Activated CD4-positive, alpha-beta T cell treated with anti-CD3 and anti-CD28 coated beads for 36 hours (primary cell): ENCODE measurements around the gene RRP1B. TPM values are rescaled to one million over a fixed set of nuclear protein-coding genes. Genes with fewer than 3 reads are reported as not detected.

Experiments
- ATAC-seq: fragments of 200-7000 bp; cut with Tn5 transposase; one replicate; pipeline ENCODE4 v1.10.0; 2021; ENCODE audit warnings: mild to moderate bottlenecking, moderate library complexity
- CTCF ChIA-PET: fragments of 350-600 bp; sonication (Branson Sonifier 250); formaldehyde crosslinking; loops from one replicate; lab custom pipeline; 2021; ENCODE audit warnings: antibody characterized with exemption; lab: Charles Lee
- POLR2A ChIA-PET: fragments of 350-600 bp; sonication (Branson Sonifier 250); formaldehyde crosslinking; loops from one replicate; lab custom pipeline; 2021; ENCODE audit warnings: antibody characterized with exemption, inconsistent platforms; lab: Charles Lee
- DNase-seq: peaks from one replicate; pipeline ENCODE4 v3.0.0-alpha.2; 2020
- H3K27ac Mint-ChIP-seq: one replicate; pipeline ENCODE4 v1.8.0; 2021; ENCODE audit warnings: mixed read lengths
- H3K27me3 Mint-ChIP-seq: one replicate; pipeline ENCODE4 v1.8.0; 2021; ENCODE audit warnings: mixed read lengths
- H3K36me3 Mint-ChIP-seq: one replicate; pipeline ENCODE4 v1.8.0; 2021; ENCODE audit warnings: low read depth, mixed read lengths
- H3K4me1 Mint-ChIP-seq: one replicate; pipeline ENCODE4 v1.8.0; 2021; ENCODE audit warnings: mixed read lengths
- H3K4me3 Mint-ChIP-seq: one replicate; pipeline ENCODE4 v1.8.0; 2021; ENCODE audit warnings: mild to moderate bottlenecking, moderate library complexity, mixed read lengths
- H3K9me3 Mint-ChIP-seq: one replicate; pipeline ENCODE4 v1.8.0; 2021; ENCODE audit warnings: low read depth, mixed read lengths
- intact Hi-C, 2 experiments: fragments of 100-400 bp; cut with DNase I in 1 of 2; cut with micrococcal nuclease in 1 of 2; formaldehyde crosslinking; loops; one replicate each; pipeline versions ENCODE4 v1.14.2 to v1.15.1; 2022 to 2024; cut with DNase I, micrococcal nuclease
- total RNA-seq, 2 experiments: library from RNA; stranded (reverse); gene quantifications; one replicate each; pipeline ENCODE4 v1.2.3, GENCODE V29; 2021

Gene RRP1B
- total RNA-seq, 2 experiments from 2014 or later, result 64.0 to 66.7 TPM

DNA sequence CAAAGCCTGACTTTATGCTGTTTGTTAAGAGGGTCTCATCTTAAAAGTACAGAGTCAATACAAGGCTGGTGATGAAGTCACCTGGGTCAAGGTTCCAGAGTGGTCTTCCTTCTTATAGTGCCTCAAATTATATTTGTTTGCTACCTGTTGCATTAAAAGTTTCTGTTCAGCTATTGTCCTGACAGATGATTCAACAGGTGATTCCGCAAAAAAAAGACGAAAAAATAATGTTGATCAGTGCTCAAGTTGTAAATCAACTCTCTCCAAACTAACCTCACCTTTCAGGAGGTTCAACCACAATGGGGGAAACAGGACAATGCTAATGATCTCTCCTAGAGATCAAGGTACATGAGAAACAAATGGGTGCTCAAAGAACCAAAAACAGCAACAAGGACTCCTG lies 35.8 kb upstream of the RRP1B start:
- Mint-ChIP-seq H3K27me3 (no peaks in the 10 kb centered on the region), H3K27ac (no peak overlapping the region), H3K9me3 (peaks cover 10% of the 10 kb centered on the region), H3K4me3 (no peak overlapping the region), H3K36me3 (peaks cover 9% of the 10 kb centered on the region), H3K4me1 (no peaks in the 10 kb centered on the region)
- intact Hi-C loops, result no loop called here
- DNase-seq, result no peak
- no peak for ATAC-seq
- CTCF ChIA-PET, result no interaction called here
- POLR2A ChIA-PET, result no interaction called here

DNA sequence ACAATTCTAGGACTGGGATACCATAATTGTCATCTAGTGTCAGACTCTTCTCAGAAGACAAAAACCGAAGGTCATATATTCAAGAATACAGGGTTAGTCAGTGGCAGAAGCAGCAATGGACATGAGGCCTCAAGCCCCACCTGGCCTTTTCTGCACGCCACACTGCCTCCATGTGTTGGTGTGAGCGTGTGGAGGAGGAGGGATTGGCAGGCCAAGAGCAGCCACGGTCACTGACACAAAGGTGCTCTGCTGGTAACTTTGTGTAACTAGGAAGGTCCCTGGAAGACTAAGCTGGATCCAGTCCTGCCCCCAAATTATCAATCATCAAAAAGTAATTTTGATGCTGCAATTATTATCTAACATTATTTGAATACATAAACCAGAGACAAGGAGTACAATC lies 35.0 kb upstream of the RRP1B start:
- DNase-seq, result no peak
- Mint-ChIP-seq H3K4me3 (no peak overlapping the region), H3K36me3 (peaks cover 7% of the 10 kb centered on the region), H3K4me1 (no peaks in the 10 kb centered on the region), H3K27me3 (no peaks in the 10 kb centered on the region), H3K27ac (no peak overlapping the region), H3K9me3 (peaks cover 10% of the 10 kb centered on the region)
- intact Hi-C loops, result no loop called here
- ATAC-seq, result no peak
- ChIA-PET CTCF (no interaction called here), POLR2A (no interaction called here)

DNA sequence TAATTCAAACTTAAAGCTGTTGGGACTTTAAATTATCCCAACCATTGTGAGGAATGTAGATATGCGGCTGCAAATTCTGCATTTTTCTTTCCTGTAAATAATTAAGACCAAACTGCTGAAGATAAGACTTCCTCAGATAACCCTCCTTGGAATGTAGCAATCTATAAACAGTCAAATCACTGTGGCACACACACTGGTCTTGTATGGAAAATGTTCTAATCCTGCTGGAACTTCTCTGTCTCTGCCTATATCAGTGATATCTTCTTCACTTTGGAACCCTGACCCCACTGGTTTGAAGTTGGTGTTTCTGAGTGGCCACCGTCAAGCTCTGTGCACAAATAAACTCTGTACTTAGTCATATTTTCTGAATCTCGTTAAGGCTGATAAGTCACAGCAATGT lies 33.0 kb upstream of the RRP1B start:
- Mint-ChIP-seq H3K36me3 (no peaks in the 10 kb centered on the region), H3K27ac (no peak overlapping the region), H3K4me1 (no peaks in the 10 kb centered on the region), H3K4me3 (no peak overlapping the region), H3K27me3 (no peaks in the 10 kb centered on the region), H3K9me3 (no peaks in the 10 kb centered on the region)
- ATAC-seq (no peak), DNase-seq (no peak)
- intact Hi-C loops, result no loop called here
- CTCF ChIA-PET, result no interaction called here
- POLR2A ChIA-PET, result no interaction called here

DNA sequence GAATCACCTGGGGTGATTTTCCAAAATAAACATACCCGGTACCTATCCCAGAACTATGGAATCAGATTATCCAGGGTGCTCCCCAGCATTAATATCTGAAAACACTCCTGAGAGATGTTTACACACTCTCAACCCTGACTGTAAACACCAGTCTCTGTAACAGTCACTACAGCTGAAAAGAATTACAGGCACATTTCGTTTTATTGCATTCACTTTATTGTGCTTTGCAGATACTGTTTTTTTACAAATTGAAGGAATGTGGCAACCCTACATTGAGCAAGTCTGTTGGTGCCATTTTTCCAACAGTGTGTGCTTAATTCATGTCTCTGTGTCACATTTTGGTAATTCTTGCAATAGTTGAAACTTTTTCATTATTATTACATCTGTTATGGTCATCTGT lies 31.8 kb upstream of the RRP1B start:
- Mint-ChIP-seq H3K27me3 (peaks cover 2% of the 10 kb centered on the region), H3K4me1 (no peaks in the 10 kb centered on the region), H3K27ac (no peak overlapping the region), H3K9me3 (no peaks in the 10 kb centered on the region), H3K36me3 (no peaks in the 10 kb centered on the region), H3K4me3 (no peak overlapping the region)
- POLR2A ChIA-PET, result no interaction called here
- ATAC-seq, result no peak
- CTCF ChIA-PET, result interaction anchor here (0.8 kb wide), 1 partner anchor 13 kb away, joined by 4 read pairs; no protein-coding TSS in a partner anchor
- intact Hi-C loops, result no loop called here
- no peak for DNase-seq

DNA sequence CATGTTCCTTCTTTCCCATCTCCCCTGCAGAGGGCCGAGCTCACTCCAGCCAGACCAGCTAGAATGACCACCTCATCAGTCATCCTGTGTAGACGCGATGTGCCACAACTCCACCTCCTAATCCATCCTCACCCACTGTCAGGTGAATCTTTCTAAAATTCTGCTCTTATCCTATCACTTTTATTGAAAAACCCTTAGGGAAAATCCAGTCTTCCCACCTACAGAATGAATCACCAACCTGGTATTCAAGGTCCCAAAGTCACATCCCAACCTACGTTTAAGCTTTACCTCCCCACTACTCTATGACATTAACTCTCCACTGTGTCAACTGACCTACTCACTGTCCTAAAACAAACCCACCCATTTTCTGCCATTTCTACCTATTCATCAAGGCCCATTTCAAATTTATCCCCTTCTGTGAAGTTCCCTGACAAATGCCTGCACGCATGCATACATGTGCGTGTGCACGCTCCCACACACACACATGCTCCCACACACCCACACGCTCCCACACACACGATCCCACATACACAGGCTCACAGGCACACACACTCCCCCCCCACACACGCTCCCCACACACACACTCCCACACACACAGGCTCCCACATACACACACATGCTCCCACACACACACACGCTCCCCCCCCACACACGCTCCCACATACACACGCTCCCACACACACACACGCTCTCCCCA lies 27.8 kb upstream of the RRP1B start:
- H3K36me3 Mint-ChIP-seq, result no peaks in the 10 kb centered on the region
- POLR2A ChIA-PET, result no interaction called here
- H3K9me3 Mint-ChIP-seq, result no peaks in the 10 kb centered on the region
- H3K4me3 Mint-ChIP-seq, result no peak overlapping the region
- ATAC-seq (no peak), DNase-seq (no peak)
- CTCF ChIA-PET, result no interaction called here
- no peaks in the 10 kb centered on the region for H3K4me1 Mint-ChIP-seq
- no peak overlapping the region for H3K27ac Mint-ChIP-seq
- H3K27me3 Mint-ChIP-seq, result peaks cover 2% of the 10 kb centered on the region
- intact Hi-C loops, result no loop called here

DNA sequence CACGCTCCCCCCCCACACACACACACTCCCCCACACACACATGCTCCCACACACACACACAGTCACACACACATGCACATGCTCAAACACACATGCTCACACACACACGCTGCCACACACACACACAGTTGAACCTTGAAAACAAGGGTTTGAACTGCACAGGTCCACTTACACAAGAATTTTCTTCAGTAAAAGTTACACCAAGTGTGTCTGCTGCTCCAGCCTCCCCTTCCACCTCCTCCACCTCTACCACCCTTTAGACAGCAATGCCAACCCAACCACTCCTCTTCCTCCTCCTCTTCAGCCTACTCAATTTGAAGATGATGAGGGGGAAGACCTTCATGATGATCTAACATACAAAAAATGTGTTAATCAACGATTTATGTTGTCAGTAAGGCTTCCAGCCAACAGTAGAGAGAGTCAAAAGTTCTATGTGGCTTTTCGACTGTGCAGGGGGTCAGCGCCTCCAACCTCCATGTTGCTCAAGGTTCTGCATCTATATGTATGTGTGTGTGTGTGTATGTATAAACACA lies 26.9 kb upstream of the RRP1B start:
- ChIA-PET CTCF (no interaction called here), POLR2A (no interaction called here)
- intact Hi-C loops, result no loop called here
- Mint-ChIP-seq H3K9me3 (no peaks in the 10 kb centered on the region), H3K4me1 (no peaks in the 10 kb centered on the region), H3K27me3 (peaks cover 2% of the 10 kb centered on the region), H3K4me3 (no peak overlapping the region), H3K27ac (no peak overlapping the region), H3K36me3 (no peaks in the 10 kb centered on the region)
- ATAC-seq (no peak), DNase-seq (no peak)

DNA sequence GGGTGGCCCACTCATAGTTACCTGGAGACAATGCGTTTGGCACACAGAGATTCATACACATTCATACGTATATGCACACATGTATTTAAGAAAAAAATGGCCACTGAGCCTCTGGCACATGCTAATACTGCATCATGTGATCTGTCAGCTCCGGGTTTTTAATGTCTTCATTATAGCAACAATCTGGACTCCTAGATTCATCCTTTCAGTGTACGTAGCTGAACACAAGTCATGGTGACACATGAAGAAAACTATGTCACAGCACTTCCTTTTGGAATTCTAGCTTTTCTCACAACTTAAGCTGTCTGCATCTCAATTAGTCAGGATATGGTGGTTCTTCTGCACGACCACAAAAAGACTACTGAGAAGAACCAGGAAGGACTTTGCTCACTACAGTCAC lies 24.7 kb upstream of the RRP1B start:
- Mint-ChIP-seq H3K27ac (no peak overlapping the region), H3K4me1 (peaks cover 8% of the 10 kb centered on the region), H3K36me3 (no peaks in the 10 kb centered on the region), H3K27me3 (peaks cover 2% of the 10 kb centered on the region), H3K4me3 (no peak overlapping the region), H3K9me3 (no peaks in the 10 kb centered on the region)
- ChIA-PET CTCF (interaction anchor here (1.9 kb wide), 1 partner anchor 10 kb away, joined by 9 read pairs; no protein-coding TSS in a partner anchor), POLR2A (no interaction called here)
- intact Hi-C loops, result loop anchor here in 1 of 2 experiments (5.0 kb wide), 1 partner anchor 53 kb away; no protein-coding TSS in a partner anchor
- DNase-seq (no peak), ATAC-seq (no peak)

DNA sequence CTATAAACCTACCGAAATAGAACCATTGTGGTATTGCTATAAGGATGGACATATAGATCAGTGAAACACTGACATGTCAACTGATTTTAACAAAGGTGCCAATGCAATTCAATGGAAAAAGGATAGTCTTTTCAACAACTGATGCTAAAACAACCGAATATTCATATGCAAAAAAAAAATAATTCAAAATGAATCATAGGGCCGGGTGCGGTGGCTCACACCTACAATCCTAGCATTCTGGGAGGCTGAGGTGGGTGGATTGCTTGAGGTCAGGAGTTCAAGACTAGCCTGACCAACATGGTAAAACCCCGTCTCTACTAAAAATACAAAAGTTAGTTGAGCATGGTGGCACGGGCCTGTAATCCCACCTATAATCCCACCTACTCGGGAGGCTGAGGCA lies 23.9 kb upstream of the RRP1B start:
- H3K4me3 Mint-ChIP-seq, result no peak overlapping the region
- ChIA-PET POLR2A (no interaction called here), CTCF (no interaction called here)
- no peak for ATAC-seq
- H3K4me1 Mint-ChIP-seq, result peaks cover 9% of the 10 kb centered on the region
- intact Hi-C loops, result loop anchor here in 1 of 2 experiments (5.0 kb wide), 1 partner anchor 52 kb away; no protein-coding TSS in a partner anchor
- no peak for DNase-seq
- no peaks in the 10 kb centered on the region for H3K36me3 Mint-ChIP-seq
- no peak overlapping the region for H3K27ac Mint-ChIP-seq
- H3K27me3 Mint-ChIP-seq, result peaks cover 2% of the 10 kb centered on the region
- no peaks in the 10 kb centered on the region for H3K9me3 Mint-ChIP-seq

DNA sequence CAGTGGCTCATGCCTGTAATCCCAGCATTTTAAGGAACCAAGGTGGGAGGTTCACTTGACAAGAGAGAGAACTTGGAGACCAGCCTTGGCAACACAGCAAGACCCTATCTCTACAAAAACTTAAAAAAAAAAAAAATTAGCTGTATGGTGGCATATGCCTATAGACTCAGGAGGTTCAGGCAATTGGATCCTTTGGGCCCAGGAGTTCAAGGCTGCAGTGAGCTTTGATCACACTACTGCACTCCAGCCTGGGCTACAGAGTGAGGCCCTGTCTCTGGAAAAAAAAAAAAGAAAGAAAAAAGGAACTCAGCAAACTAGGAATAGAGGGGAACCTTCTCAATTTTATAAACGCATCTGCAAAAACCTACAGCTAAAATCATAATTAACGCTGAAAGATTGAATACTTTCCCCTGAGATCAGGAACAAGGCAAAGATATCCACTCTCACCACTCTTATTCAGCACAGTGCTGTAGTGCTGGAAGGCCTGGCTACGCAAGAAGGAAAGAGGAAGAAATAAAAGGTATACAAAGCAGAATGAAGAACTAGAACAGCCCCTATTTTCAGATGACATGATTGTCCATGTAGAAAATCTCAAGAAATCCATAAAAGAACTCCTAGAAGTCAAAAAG lies 21.7 kb upstream of the RRP1B start:
- ATAC-seq (no peak), DNase-seq (no peak)
- H3K27ac Mint-ChIP-seq, result no peak overlapping the region
- intact Hi-C loops, result loop anchor here in 1 of 2 experiments (5.0 kb wide), 1 partner anchor 50 kb away; no protein-coding TSS in a partner anchor
- ChIA-PET POLR2A (interaction anchor here (0.7 kb wide), 1 partner anchor 345 kb away, joined by 4 read pairs; no protein-coding TSS in a partner anchor), CTCF (interaction anchor here (0.6 kb wide), 1 partner anchor 716 kb away, joined by 4 read pairs; no protein-coding TSS in a partner anchor)
- H3K4me3 Mint-ChIP-seq, result no peak overlapping the region
- H3K4me1 Mint-ChIP-seq, result peaks cover 9% of the 10 kb centered on the region
- H3K36me3 Mint-ChIP-seq, result no peaks in the 10 kb centered on the region
- H3K9me3 Mint-ChIP-seq, result no peaks in the 10 kb centered on the region
- no peaks in the 10 kb centered on the region for H3K27me3 Mint-ChIP-seq

DNA sequence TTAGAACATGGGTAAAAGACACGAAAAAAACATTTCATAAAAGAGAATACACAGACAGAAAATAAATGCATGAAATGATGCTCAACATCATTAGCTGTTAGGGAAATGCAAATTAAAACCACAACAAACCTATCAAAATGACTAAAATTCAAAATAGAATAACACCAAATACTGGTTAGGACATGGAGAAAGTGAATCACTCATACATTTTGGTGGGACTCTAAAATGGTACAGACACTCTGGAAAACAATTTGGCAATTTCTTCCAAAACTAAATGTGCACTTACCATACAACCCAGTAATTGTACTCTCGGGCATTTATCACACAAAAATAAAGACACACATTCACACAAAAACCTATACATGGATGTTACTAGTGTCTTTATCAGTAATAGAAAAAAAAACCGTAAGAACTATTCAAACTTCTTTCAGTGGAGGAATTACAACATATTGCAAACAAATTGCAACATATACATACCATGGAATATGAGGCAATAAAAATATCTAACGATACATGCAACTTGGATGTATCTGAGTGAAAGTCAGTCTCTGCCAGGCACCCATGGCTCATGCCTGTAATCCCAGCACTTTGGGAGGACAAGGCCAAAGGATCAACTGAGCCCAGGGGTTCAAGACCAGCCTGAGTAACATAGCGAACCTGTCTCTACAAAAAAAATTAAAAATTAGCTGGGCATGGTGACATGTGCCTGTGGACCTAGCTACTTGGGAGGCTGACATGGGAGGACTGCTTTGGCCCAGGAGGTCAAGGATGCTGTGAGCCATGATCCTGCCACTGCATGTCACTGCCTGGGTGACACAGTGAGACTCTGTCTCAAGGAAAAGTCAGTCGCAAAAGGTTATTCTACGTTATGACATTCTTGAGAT lies 19.6 kb upstream of the RRP1B start:
- ChIA-PET CTCF (no interaction called here), POLR2A (no interaction called here)
- ATAC-seq, result no peak
- Mint-ChIP-seq H3K27ac (no peak overlapping the region), H3K4me1 (peaks cover 13% of the 10 kb centered on the region), H3K36me3 (no peaks in the 10 kb centered on the region), H3K9me3 (no peaks in the 10 kb centered on the region), H3K4me3 (no peak overlapping the region), H3K27me3 (no peaks in the 10 kb centered on the region)
- no peak for DNase-seq
- intact Hi-C loops, result loop anchor here in 1 of 2 experiments (5.0 kb wide), 2 partner anchors 37 to 48 kb away; no protein-coding TSS in a partner anchor

DNA sequence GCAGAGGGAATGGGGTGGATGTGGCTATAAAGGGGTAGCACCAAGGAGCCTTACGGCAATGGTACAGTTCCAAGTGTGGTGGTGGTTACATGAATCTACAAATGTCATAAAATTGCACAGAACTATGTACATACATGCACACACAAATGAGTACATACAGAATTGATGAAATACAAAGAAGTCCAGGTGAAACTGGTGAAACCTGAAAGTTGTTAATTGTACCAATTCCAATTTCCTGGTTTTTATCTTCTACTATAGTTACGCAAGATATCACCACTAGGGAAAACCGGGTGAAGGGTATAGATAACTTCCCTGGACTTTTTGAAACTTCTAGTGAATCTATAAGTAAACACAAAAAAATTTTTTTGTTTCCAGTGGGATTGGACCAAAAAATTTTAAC lies 19.0 kb upstream of the RRP1B start:
- CTCF ChIA-PET, result no interaction called here
- Mint-ChIP-seq H3K27me3 (peaks cover 2% of the 10 kb centered on the region), H3K4me3 (no peak overlapping the region), H3K27ac (no peak overlapping the region), H3K36me3 (no peaks in the 10 kb centered on the region), H3K9me3 (no peaks in the 10 kb centered on the region), H3K4me1 (peaks cover 17% of the 10 kb centered on the region)
- ATAC-seq (no peak), DNase-seq (no peak)
- intact Hi-C loops, result loop anchor here in 1 of 2 experiments (5.0 kb wide), 1 partner anchor 38 kb away; no protein-coding TSS in a partner anchor
- POLR2A ChIA-PET, result no interaction called here
